GM21515 (cell line): ENCODE data around the gene FZD1.
"Not testable (repeated sequence)": the region's sequence is repeated elsewhere in the genome, so short reads cannot be mapped to it uniquely, and the experiment has no call there.

ENCODE experiments used
- ATAC-seq: cut with Tn5 transposase; IDR thresholded peaks from one replicate; pipeline ENCODE4 v1.9.1; 2021; ENCODE audit not compliant: unreplicated experiment

FZD1 gene

DNA sequence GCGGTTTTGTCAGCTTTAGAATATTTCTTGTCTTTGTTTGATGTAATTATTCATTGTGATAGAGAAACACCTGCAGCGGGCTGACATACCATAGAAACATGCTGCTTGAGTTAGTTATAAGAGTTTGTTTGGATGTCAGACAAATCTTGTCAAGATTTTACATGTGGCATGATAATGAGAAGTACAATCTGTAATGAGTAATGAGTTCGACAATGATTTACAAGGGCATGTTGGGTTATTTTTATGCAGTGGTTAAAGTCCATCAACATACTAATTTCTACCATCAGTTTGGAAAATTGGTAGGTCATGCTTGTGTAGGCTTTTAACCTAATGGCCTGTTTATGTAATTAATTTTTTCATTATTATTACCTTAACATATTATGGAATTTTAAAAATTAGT is 31.3 kb downstream of the FZD1 start:
- ATAC-seq: no peak

DNA sequence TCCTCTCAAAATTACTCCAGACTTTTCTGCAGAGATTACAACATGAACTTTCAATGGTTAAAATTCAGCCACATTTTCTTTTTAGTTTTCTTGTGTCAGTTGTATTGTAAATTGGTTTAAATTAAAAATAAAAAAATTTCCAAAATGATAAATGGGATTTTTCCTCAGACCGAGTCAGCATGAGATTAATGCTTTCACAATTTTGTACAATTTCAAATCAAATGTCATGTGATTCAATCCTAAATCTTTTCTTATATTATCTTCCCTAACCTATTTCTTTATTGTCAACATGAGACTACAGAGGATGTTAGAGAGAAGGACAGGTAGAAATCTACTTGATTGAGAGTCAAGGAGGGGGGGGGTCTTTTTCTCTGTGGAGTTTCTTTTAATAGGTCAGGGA is 33.7 kb downstream of the FZD1 start:
- no peak for ATAC-seq

DNA sequence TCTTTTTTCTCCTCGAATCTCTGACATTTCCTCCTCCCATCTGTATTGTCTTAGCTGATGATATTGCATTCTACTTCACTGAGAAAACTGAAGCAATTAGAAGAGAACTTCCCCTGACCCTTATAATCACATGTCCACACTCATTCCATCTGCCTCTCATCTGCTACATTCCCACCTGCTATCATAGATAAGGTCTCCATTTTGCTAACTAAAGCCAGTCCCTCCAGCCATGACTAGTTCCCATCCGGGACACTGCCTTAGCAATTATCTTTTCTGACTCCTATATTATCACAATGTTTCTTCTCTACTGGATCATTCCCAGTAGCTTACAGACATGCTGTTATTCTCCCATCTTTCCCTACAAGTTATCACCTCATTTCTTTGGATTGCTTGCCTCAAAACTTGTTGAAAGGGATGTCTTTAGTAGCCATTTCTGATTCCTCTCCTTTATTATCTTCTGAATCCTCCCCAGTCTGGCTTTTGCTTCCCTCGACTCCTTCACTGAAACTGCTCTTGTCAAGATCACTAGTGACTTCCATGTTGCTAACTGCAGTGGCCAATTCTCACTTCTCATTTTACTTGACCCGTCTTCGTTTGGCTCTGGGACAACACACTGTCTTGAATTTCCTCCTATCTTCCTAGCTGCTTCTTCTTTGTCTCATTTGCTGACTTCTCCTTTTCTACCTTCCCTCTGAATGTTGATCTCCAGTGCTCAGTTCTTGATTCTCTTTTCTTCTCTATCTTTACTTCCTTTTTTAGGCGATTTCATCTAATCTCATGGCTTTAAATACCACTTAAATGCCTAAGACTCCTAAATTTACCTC is 35.9 kb downstream of the FZD1 start:
- no peak for ATAC-seq

DNA sequence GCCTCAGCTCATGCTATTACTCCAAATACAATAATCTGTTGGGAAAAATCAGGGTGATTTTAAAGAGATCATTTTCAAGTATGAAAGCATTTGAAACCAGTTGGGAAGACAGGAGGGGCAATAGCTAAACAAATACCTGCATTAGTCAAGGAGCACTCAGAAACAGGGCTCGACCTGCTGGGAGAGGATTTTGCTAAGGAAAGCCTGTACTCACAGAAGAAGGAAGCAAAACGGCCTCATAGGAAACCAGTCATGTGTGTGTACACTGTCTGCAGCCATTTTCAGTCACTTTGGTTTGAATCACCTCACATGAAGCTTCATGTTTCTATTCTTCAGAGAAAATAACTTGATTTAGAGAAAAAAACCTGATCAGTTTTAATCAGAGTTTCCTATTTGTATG is 38.6 kb downstream of the FZD1 start:
- no peak for ATAC-seq

DNA sequence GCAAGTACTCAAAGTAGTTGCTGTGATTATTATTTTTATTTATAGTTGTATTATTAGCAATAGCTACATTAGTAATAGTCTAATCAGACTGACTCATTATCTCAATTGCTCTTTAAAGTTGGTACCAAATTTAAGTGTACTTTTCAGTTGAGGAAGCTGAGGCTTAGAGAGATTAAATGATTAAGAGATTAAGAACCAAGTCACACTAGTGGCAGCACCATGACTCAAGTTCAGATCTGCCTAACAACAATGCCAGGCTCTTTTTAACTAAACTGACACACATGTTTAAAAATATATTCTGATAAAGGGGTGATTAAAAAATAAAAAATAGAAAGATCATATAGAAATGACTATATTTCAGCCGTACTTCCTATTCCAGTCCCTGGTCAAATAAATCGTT is 42.0 kb downstream of the FZD1 start:
- no peak for ATAC-seq

DNA sequence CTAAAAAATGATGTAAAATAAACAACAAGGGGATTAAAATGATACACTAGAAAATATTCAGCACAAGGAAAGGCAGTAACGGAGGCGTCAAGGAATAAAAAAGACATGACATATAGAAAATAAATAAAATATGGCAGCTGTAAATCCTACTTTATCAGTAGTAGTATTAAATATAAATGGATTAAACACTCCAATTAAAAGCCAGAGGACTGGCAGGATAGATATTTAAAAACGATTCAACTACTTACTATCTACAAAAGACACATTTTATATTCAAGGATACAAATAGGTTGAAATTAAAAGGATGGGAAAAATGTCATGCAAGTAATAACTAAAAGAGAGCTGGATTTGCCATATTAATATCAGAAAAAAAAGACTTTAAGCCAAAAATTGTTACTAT is 43.2 kb downstream of the FZD1 start:
- ATAC-seq: no peak

DNA sequence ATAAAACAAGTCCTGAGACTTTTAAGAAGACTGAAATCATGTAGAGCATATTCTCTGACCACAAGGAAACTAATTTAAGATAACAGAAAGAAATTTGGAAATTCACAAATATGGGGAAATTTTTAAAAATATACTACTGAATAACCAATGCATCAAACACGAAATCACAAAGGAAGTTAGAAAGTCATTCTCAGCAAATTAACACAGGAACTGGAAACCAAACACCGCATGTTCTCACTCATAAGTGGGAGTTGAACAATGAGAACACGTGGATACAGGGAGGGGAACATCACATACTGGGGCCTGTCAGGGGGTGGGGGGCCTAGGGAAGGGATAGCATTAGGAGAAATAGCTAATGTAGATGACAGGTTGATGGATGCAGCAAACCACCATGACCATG is 44.0 kb downstream of the FZD1 start:
- ATAC-seq: not testable (repeated sequence)

DNA sequence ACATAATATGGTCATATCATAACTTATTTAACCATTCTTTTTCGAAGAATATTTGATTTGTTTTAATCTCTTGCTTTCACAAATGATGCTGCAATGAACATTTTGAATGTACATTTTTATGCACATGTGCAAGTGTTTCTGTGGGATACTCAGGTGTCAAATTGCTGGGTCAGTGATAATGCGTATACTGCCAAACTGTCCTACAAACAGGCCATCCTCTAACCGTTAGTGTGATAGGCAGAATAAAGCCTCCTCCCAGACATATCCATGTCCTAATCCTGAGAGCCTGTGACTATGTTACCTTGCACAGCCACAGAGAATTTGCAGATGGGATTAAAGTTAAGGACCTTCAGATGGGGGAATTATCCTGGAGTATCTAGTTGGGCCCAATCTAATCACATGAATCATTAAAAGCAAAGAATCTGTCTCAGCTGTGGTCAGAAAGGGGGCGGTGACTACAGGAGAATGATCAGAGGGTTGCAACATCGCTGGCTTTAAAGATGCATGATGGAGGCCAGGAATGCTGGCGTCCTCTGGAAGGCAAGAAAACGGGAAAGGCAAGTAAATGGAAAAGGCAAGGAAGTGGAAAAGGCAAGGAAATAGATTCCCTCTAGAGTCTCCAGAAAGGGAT is 46.7 kb downstream of the FZD1 start:
- ATAC-seq: no peak

DNA sequence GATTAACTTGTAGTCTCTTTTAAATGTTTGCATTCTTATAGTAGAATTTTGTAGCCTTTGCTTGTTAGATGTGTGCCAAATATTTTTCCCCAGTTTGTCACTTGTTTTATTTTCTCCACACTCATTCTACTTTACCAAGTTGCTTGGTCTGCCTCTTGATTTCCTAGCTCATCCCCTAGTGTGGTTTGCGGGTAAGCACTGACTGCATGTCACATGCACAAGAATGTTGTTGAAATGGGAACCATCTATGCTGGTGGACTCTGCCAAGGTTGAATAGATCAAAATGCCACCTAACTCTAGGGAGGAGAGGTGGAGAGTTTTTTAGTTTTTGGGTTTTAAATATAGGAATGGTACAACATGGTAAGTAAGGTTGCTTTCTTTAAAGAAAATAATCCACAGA is 47.6 kb downstream of the FZD1 start:
- no peak for ATAC-seq

DNA sequence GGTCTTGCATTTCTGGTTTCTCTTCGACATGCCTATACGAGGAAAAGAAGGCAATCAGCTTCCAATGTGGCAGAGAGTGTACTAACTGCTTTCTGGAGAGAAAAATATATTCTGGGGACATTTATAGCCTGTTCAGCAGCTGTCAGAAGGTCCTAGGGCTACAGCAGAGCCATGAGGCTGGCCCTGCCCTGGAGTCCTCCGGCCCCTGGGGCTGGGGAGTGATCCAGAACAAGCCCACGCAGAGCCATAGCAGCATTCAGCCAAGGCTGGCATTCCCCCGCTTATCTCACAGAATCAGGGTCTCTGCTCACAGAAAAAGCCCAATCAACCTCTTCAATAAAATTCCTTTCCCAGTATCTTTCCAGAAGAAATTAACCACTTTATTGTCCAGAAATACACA is 48.9 kb downstream of the FZD1 start:
- no peak for ATAC-seq

DNA sequence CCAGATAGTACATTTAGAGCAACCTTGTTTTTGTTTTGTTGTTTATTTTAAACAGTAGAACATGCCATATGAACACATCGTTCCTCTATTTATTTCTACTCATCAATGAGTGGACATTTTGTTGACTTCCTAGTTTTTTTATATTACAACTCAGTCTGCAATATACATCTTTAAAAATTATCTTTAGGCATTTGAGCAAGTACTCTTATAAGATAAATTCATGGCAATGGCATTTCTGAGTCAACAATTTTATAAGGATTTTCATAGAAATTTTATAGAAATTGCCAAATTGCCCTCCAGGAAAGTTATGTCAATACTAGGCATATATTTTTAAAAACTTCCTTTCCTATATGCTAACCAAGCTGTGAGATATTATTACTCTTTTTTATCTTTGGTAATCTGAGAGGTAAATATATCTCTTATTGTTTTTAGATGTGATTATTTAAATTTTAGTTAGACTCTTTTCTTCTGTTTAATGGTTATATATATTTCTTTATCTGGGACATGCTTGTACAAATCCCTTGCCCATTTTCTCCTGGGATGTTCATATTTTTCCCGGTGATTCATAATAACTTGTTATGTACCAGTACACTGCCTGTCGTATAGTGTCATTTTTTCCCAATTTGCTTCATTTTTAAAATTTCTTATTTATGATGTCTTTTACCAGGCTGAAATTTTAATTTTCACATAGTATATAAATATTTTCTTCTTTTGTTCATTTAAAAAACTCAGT is 50.5 kb downstream of the FZD1 start:
- ATAC-seq: no peak

DNA sequence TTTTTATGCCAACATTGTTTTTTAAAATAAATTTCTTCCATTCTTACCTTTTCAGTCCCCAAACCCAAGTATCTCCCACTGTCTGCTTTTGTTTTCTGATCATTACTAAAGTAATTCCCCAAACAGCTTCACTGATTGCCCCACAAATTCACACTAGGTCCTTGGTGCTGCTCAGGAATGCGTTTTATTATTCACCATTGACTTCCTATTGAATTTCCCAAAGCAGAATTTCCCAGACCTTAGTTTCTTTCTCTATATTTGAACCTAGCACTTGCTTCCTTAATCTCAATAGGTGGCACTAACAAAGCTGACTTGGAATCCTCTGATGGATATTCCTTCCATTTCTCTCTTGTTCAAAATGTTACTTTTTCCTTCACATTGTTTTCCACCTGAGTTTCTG is 52.2 kb downstream of the FZD1 start:
- no peak for ATAC-seq

DNA sequence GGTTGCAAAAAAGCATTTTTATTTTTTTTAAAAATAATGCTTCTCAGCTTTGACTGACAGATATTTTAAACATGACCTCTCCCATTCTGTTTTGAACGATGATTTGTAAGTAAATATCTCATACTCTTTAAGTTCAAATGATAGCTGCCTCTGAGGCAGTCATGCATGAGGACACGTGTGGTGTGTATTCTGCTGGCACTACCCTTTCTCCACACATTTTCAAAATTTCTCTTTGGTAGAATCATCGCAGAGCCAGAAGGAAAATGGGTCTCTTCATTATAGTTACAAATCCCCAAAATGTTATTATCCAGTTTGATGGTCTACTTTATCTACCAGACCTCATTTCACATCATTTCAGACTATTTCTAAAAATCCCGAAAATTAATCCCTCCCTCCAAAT is 55.1 kb downstream of the FZD1 start:
- ATAC-seq: no peak

DNA sequence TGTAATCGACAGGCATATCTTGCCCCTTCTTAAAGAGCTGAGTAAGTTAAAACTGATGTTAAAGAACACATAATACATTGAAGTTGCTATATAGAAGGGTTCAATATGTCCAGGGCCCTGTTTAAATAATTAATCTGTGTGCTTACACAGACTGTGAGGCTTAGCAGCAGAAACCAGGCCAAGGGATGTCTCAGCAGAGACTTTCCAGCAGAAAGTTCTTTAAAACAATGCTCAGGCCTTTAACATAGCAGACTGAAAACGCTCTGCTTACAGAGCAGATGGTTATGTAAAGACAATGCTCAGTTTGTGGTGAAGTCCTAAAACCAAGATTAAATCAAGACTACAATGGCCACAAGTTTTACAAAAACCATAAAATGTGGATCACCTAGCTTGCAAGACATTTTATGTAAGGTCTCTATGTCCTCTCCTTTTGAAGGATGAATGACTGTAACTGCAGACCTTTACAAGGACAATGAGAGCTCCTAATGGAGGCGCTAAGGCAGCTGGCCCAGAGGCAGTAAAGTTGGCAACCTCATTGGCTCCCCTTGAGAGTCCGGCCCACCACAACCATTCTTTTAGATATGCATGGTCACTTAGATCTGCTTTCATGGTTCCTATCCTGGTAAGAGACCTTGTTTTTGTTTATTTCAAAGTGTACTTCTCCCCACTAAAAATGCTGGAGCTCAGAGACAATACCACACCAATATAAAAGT is 56.3 kb downstream of the FZD1 start:
- ATAC-seq: no peak
